ENCODE data around the gene NKX1-2.
A peak's percentile ranks its signal among the peaks of the same experiment; 100 is the strongest.

Gene NKX1-2

DNA sequence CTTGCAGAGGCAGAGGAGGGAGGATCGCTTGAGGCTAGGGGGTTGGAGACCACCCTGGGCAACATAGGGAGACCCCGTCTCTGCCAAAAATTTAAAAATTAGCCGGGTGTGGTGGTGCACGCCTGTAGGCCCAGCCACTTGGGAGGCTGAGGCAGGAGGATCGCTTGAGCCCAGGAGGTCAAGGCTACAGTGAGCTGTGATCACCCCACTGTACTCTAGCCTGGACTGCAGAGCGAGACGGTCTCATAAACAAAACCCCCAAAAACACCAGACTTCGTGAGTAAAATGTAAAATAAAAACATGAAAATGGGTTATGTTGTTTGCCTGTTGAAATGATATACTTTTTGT, 12.5 kb upstream of the NKX1-2 start:
- TF ChIP-seq, protein P1, sequence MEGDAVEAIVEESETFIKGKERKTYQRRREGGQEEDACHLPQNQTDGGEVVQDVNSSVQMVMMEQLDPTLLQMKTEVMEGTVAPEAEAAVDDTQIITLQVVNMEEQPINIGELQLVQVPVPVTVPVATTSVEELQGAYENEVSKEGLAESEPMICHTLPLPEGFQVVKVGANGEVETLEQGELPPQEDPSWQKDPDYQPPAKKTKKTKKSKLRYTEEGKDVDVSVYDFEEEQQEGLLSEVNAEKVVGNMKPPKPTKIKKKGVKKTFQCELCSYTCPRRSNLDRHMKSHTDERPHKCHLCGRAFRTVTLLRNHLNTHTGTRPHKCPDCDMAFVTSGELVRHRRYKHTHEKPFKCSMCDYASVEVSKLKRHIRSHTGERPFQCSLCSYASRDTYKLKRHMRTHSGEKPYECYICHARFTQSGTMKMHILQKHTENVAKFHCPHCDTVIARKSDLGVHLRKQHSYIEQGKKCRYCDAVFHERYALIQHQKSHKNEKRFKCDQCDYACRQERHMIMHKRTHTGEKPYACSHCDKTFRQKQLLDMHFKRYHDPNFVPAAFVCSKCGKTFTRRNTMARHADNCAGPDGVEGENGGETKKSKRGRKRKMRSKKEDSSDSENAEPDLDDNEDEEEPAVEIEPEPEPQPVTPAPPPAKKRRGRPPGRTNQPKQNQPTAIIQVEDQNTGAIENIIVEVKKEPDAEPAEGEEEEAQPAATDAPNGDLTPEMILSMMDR (IDR thresholded peaks at IDR 0.05; ENCODE audit: extremely low read depth, insufficient read depth, missing control alignments): no peak
- no peak for DNase-seq (ENCODE audit: low spot score)
- in situ Hi-C loops (cut with MboI; ENCODE audit: low pct_unique_long_range_greater_than_20kb, low sequenced_read_pairs, unreplicated experiment): no loop called here

DNA sequence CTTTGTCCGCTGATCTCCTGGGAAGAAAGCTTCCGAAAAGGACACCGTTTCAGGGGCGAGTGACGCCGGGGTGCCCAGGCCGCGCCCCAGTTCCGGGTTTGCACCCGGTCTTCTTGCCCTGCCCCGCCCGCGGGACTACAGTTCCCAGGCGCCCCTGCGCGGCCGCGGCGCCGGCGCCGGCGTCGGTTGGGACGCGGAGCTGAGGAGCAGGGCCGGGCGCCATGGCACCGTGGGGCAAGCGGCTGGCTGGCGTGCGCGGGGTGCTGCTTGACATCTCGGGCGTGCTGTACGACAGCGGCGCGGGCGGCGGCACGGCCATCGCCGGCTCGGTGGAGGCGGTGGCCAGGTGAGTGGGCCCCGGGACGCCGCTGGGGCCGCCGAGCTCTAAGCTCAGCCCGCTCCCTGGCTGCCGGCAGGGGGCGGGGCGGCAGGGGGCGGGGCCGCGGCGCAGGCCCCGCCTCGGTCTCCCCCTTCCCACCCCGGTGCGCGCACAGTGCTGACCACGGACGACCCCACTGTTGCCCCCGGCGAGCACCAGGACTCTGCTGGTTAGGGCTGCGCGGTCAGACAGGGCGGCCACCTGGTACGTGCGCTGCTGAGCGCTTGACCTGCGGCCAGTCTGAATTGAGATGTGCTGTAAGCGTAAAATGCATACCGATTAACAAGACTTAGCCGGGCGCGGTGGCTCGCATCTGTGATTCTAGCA, 12.0 kb upstream of the NKX1-2 start, which contains the start of gene LHPP:
Gene LHPP, plus strand, starts transcription at position 182 of the 706 bp plus-strand sequence. Its CDS starts 40 bp downstream, at position 222.
- TF ChIP-seq, protein P1 (IDR thresholded peaks at IDR 0.05; ENCODE audit: extremely low read depth, insufficient read depth, missing control alignments): no peak
- peak; percentile 96 for DNase-seq (ENCODE audit: low spot score)
- in situ Hi-C loops (cut with MboI; ENCODE audit: low pct_unique_long_range_greater_than_20kb, low sequenced_read_pairs, unreplicated experiment): no loop called here

DNA sequence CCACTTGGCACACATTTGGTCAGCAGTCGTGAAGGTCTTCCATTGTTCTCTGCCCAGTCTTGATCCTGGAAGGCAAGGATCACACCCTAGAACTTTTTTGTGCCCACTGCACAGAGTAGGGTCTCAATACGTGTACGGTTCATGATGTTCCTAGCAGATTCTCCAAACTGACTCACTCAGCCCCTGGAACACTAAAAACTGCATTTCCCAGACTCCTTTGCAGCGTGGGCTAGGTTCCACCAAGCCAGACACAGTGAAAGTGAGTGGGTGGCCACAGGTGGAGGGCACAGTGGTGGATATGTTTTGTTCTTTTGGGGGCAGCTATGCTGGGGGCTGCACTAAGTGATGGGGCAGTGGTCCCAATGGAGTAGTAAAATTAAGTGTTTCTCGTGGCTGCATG, 10.3 kb upstream of the NKX1-2 start:
- in situ Hi-C loops (cut with MboI; ENCODE audit: low pct_unique_long_range_greater_than_20kb, low sequenced_read_pairs, unreplicated experiment): no loop called here
- TF ChIP-seq, protein P1 (IDR thresholded peaks at IDR 0.05; ENCODE audit: extremely low read depth, insufficient read depth, missing control alignments): no peak
- no peak for DNase-seq (ENCODE audit: low spot score)

DNA sequence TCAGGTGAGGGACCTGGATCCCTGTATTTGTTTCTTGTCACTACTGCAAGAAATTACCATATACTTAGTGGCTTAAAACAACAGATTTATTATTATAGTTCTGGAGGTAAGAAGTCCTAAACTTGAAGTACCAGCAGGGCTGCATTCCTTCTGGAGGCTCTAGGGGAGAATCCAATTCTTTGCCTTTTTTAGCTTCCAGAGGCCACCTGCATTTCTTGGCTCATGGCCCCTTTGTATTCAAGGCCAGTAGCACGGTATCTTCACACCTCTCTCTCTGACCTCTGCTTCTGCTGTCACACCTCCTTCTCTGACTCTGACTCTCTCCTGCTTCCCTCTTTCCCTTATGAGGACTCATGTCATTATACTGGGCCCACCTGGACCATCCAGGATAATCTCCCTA, 9.6 kb upstream of the NKX1-2 start:
- in situ Hi-C loops (cut with MboI; ENCODE audit: low pct_unique_long_range_greater_than_20kb, low sequenced_read_pairs, unreplicated experiment): no loop called here
- TF ChIP-seq, protein P1 (IDR thresholded peaks at IDR 0.05; ENCODE audit: extremely low read depth, insufficient read depth, missing control alignments): no peak
- DNase-seq (ENCODE audit: low spot score): no peak

DNA sequence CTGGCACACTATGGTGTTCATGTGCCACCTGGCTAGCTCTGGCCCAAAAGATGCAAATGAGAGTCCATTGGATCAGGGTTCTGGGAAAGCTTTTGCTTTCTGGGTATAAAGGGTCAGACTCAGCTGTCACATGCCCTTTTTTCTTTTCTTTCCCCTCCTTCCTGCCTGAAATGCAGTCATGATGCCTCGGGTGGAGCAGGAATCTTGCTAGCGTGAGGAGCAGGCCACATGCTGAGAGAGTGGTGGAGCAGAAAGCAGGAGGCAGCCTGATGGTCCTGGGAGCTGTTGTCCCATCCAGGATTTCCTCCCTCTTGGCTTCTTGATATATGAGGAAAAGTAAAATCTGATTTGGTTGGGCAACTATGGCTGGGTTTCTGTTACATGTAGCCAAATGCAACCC, 9.1 kb upstream of the NKX1-2 start:
- in situ Hi-C loops (cut with MboI; ENCODE audit: low pct_unique_long_range_greater_than_20kb, low sequenced_read_pairs, unreplicated experiment): no loop called here
- TF ChIP-seq, protein P1 (IDR thresholded peaks at IDR 0.05; ENCODE audit: extremely low read depth, insufficient read depth, missing control alignments): no peak
- no peak for DNase-seq (ENCODE audit: low spot score)

DNA sequence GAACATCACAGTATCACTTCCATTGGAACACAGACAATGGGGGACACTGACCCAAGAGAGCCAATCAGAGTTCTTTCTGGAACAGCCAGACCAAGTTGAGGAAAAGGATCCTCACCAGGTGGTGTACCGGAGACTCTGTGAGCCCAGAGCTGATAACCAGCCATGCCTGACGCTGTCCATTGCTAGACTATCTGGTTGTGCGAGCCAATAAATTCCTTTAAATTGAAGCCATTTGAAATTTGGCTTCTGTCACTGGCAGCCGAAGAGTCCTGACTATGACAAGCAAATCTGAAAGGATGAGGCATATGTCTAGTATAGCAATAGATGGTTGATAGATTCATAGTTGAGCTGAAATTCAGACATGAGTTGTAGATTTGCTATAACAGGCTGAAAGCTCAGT, 8.6 kb upstream of the NKX1-2 start:
- in situ Hi-C loops (cut with MboI; ENCODE audit: low pct_unique_long_range_greater_than_20kb, low sequenced_read_pairs, unreplicated experiment): no loop called here
- TF ChIP-seq, protein P1 (IDR thresholded peaks at IDR 0.05; ENCODE audit: extremely low read depth, insufficient read depth, missing control alignments): no peak
- no peak for DNase-seq (ENCODE audit: low spot score)
